ENCODE measurements around the gene IMPDH1. TPM values are rescaled to one million over a fixed set of nuclear protein-coding genes. Genes with fewer than 3 reads are reported as not detected.
A peak's percentile ranks its signal among the peaks of the same experiment; 100 is the strongest.

IMPDH1 gene
- total and polyA plus RNA-seq, 9 of the 15 experiments (the other 6 are each of a cell fraction or from before 2014, with no cell fraction given): 0.80 to 118 (median 64.3) TPM

GRCh38 chr7:128454808-128455542, 45.2 kb upstream of the IMPDH1 start:
- no peaks in the 10 kb centered on the region for H3K9me3 ChIP-seq (replicated peaks; ENCODE audit: control insufficient read depth, insufficient read depth, low read depth, low read length)
- H3K4me1 ChIP-seq (replicated peaks in 1 of 2; ENCODE audit: control insufficient read depth in 2 of 2, insufficient read depth in 2 of 2, low read length in 2 of 2): peaks cover 25 to 30% of the 10 kb centered on the region in 2 experiments; a peak in 4 of 5 replicates
- no peaks in the 10 kb centered on the region for H3K27me3 ChIP-seq (ENCODE audit: control insufficient read depth in 2 of 2, insufficient read depth in 2 of 2, low read length in 2 of 2)
- peak overlapping the region; percentile 84 to 95; a peak in 3 of 4 replicates for H3K9ac ChIP-seq (ENCODE audit: insufficient read depth in 1 of 2, low read depth in 2 of 2, low read length in 2 of 2)
- in situ Hi-C loops (cut with MboI) (no loop called here), intact Hi-C loops (cut with micrococcal nuclease) (no loop called here)
- DNase-seq (ENCODE audit: extremely low read depth in 1 of 4, low spot score in 3 of 4): peak in 2 of 4 experiments; percentile 25 to 28
- H3K4me2 ChIP-seq (ENCODE audit: insufficient read depth, low read length): peak overlapping the region; percentile 97
- H3K27ac ChIP-seq (ENCODE audit: extremely low read depth, low read depth, low read length): peak overlapping the region; percentile 85
- no peaks in the 10 kb centered on the region for H4K20me1 ChIP-seq (replicated peaks; ENCODE audit: control insufficient read depth, insufficient read depth, low read length)
- no peak for ATAC-seq
- no peak for FAIRE-seq
- POLR2A ChIA-PET: interaction anchor here (0.5 to 1.8 kb wide), 14 partner anchors 11 to 636 kb away, joined by 3 to 12 read pairs (median 3); partner anchors contain the start of gene METTL2B
- no peaks in the 10 kb centered on the region for H3K9me1 ChIP-seq (ENCODE audit: control insufficient read depth, insufficient read depth, low read length)
- H2AFZ ChIP-seq (ENCODE audit: low read depth, low read length): peak overlapping the region; percentile 99
- TSS peak; percentile 95 for BruUV-seq (replicated peaks)
- CTCF ChIA-PET (ENCODE audit: low intra/inter-chr PET ratio): interaction anchor here (0.6 to 1.3 kb wide), 2 partner anchors 28 to 211 kb away, joined by 3 to 5 read pairs; no protein-coding TSS in a partner anchor
- H3K4me3 ChIP-seq: peak overlapping the region; percentile 74
- peaks cover 28% of the 10 kb centered on the region for H3K79me2 ChIP-seq (ENCODE audit: control insufficient read depth, insufficient read depth, low read length)
- peaks cover 11% of the 10 kb centered on the region; the same call in 2 of the 3 replicates for H3K36me3 ChIP-seq (ENCODE audit: control insufficient read depth, insufficient read depth, low read length)
- WGBS (ENCODE audit: insufficient coverage, low coverage, missing lambda C conversion rate): 51% methylated on average over 24 of the region's 25 CpGs
- no peak for TF ChIP-seq ZNF609 (CRISPR knock-in tag; IDR thresholded peaks at IDR 0.05; ENCODE audit: borderline replicate concordance)
- TF ChIP-seq SREBF1 (IDR thresholded peaks at IDR 0.05; ENCODE audit: borderline replicate concordance, low read depth, low read length): 0 out of 2 replicates have a peak, but pooled peaks have one; percentile 23
- TF ChIP-seq GTF2E2 (tag; IDR thresholded peaks at IDR 0.05): peak; percentile 85
- TF ChIP-seq TSC22D4 (tag; IDR thresholded peaks at IDR 0.05): no peak
- no peak for TF ChIP-seq CHCHD3 (CRISPR knock-in tag; IDR thresholded peaks at IDR 0.05)
- TF ChIP-seq PYGO2 (tag; IDR thresholded peaks at IDR 0.05): 0 out of 2 replicates have a peak, but pooled peaks have one; percentile 22
- TF ChIP-seq ZNF277 (CRISPR knock-in tag; IDR thresholded peaks at IDR 0.05; ENCODE audit: borderline replicate concordance): no peak
- TF ChIP-seq ZBTB9 (CRISPR knock-in tag; IDR thresholded peaks at IDR 0.05): 0 out of 2 replicates have a peak, but pooled peaks have one; percentile 56
- no peak for TF ChIP-seq GABPA (tag; conservative IDR thresholded peaks at IDR 0.05; ENCODE audit: low read depth)
- peak; percentile 14; the same call in 1 of the 2 replicates for TF ChIP-seq ZNF512 (tag; IDR thresholded peaks at IDR 0.05)
